Bronchial epithelial cell (primary cell): ENCODE results near the gene SSBP3. TPM values are rescaled to one million over a fixed set of nuclear protein-coding genes. Genes with fewer than 3 reads are reported as not detected.

Source experiments
- DNase-seq: peaks from one replicate; pipeline ENCODE4 v3.0.0-alpha.2; 2010; ENCODE audit warnings: low read depth
- FAIRE-seq: peaks from 2 replicates; lab custom pipeline; 2011; peaks lifted over from hg19 to GRCh38; lab: Jason Lieb, UNC
- H3K27me3 ChIP-seq: 2 replicates; pipeline ENCODE4 v1.5.1; 2011; ENCODE audit warnings: low read length; ENCODE audit not compliant: control insufficient read depth, insufficient read depth
- H3K36me3 ChIP-seq: 2 replicates; pipeline ENCODE4 v1.5.1; 2011; ENCODE audit warnings: low read length; ENCODE audit not compliant: control insufficient read depth, insufficient read depth
- H3K4me3 ChIP-seq: 2 replicates; pipeline ENCODE4 v1.5.1; 2011; ENCODE audit warnings: mild to moderate bottlenecking, low read depth, low read length, control low read depth
- total RNA-seq: library from RNA; depleted of rRNA; stranded (reverse); fragments of >200 nt; gene quantifications from 2 replicates; pipeline ENCODE4 v1.2.1, GENCODE V29; 2014
- TF ChIP-seq, protein P1 (sequence below): IDR thresholded peaks from 2 replicates; pipeline ENCODE4 v1.5.1; 2011; ENCODE audit warnings: mild to moderate bottlenecking, moderate library complexity, low read length, control low read depth, inconsistent platforms; ENCODE audit not compliant: insufficient read depth, severe bottlenecking

SSBP3 gene
- total RNA-seq, 1 donor from 2014 or later = 3.7 TPM

DNA sequence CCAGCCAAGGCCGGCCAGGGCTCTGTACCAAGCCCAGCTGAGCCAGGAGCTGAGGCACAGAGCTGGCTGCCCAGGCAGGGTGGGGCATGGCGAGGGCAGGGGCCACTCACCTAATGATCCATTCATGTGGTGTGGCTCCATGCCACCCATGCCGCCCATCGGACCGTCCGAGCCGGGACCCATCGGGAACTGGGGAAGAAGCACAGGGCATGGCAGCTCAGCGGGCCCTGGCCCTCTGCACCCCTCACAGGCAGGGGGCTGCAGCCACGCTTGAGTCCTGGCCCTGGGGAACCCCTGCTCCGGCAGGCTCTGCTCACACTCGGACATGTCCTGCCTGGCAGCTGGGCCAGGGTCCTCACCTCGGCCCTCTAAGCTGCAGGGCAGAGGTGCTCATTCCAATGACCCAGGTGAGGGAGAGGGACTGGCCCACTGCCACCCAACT, 177.5 kb downstream of the SSBP3 start:
- H3K27me3 ChIP-seq = no peaks in the 10 kb centered on the region
- TF ChIP-seq, protein P1, sequence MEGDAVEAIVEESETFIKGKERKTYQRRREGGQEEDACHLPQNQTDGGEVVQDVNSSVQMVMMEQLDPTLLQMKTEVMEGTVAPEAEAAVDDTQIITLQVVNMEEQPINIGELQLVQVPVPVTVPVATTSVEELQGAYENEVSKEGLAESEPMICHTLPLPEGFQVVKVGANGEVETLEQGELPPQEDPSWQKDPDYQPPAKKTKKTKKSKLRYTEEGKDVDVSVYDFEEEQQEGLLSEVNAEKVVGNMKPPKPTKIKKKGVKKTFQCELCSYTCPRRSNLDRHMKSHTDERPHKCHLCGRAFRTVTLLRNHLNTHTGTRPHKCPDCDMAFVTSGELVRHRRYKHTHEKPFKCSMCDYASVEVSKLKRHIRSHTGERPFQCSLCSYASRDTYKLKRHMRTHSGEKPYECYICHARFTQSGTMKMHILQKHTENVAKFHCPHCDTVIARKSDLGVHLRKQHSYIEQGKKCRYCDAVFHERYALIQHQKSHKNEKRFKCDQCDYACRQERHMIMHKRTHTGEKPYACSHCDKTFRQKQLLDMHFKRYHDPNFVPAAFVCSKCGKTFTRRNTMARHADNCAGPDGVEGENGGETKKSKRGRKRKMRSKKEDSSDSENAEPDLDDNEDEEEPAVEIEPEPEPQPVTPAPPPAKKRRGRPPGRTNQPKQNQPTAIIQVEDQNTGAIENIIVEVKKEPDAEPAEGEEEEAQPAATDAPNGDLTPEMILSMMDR = no peak
- no peaks in the 10 kb centered on the region for H3K36me3 ChIP-seq
- no peak overlapping the region for H3K4me3 ChIP-seq
- DNase-seq = no peak
- FAIRE-seq = no peak

DNA sequence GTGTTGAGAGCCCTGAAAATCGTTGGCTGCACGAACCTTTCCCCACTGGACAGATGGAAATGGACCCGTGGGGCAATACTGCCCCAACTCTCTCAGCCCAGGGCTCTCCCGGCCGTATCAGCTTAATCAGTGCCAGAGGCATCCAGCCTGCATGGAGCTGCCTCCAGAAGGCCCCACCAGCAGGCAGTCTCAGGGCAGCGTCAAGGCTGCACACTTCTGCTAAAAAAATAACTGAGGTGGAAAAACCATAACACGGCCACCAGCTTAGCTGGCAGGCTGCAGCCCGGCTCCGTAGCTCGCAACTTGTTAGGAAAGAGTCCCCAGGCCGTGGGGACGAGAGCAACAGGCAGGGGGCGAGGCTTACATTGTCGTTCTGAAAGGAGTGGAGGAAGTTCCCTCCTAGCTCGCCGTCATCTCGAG, 178.3 kb downstream of the SSBP3 start:
- Histone ChIP-seq H3K4me3 (no peak overlapping the region), H3K36me3 (no peaks in the 10 kb centered on the region), H3K27me3 (no peaks in the 10 kb centered on the region)
- DNase-seq (no peak), FAIRE-seq (no peak)
- TF ChIP-seq, protein P1 = no peak

DNA sequence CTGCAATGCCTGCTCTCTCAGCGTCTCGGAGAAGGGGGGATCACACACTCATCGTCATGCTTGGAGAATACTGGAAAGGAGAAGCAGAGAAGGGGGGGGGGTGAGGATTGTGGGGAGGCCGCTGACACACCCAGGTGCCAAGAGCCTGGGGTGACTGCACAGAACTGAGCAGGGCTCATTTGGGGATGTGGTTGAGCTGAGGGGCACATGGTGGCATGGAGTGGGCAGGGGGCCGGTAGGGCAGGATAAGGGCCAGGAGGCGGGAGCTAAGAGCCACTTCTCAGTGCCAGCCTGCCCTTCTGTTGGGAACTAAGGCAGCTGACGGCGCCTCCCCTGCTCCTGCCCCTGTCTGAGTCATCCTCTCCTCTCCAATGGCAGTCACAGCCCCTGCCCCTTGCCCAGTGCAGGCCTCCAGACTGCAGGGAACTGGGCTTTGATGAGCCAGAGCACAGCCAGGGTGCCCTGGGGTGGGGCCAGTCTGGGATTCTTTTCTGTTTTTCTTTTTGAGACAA, 179.0 kb downstream of the SSBP3 start:
- no peaks in the 10 kb centered on the region for H3K36me3 ChIP-seq
- no peak for DNase-seq
- FAIRE-seq = no peak
- TF ChIP-seq, protein P1 = no peak
- no peaks in the 10 kb centered on the region for H3K27me3 ChIP-seq
- H3K4me3 ChIP-seq = no peak overlapping the region

DNA sequence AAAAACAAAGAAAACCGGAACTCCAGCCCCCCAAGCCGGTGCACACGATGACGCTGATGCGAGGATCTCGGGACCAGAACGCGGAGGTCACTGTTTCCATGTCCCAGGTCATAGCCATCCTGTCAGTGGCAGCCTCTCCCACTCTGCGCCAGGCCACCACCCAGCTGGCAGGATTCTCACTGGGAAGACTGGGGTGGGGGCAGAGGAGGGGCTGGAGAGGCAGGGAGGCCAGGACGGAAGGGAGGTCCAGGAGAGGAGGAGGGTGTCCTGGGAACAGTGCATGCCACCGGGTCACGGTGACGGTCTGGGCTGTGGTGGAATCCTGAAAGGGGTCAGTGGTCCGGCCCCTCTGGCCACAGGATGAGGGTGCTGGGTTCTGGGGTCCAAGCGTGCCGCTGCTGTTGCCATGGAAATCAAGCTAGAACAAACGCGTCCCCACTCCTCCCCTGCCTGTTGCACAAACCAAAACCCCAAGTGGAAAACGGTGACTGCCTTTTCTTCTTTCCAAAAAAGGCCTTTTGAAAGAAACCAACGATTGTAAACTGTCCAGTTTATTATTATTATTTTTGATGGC, 180.1 kb downstream of the SSBP3 start:
- FAIRE-seq = no peak
- TF ChIP-seq, protein P1 = no peak
- no peak overlapping the region for H3K4me3 ChIP-seq
- no peak for DNase-seq
- no peaks in the 10 kb centered on the region for H3K36me3 ChIP-seq
- no peaks in the 10 kb centered on the region for H3K27me3 ChIP-seq

DNA sequence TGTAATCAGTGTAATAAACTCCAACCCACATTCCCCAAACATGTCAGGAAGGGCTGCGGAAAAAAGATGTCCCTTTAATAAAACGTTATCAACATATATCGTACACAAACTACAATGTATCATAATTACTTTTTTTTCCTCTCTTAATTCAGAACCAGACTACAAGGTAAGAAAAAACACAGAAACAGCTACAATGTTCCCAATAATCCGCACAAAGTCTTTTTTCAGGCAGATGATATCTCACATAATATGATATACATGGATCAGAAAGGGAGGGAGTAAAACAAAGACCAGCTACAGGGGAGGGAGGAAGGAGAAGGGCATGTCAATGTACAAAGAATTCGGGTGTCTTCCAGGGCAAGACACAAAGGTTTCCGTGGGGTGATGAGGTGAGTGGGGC, 180.8 kb downstream of the SSBP3 start:
- no peaks in the 10 kb centered on the region for H3K27me3 ChIP-seq
- H3K4me3 ChIP-seq = no peak overlapping the region

More for the DNA sequence above, 180.8 kb downstream of the SSBP3 start:
- DNase-seq (no peak), FAIRE-seq (no peak)
- TF ChIP-seq, protein P1 = no peak
- peaks cover 1% of the 10 kb centered on the region for H3K36me3 ChIP-seq
